HEK293 (cell line): ENCODE data around the gene TP73.

ENCODE experiments used
- ATF2 ChIP-seq: fragments of 450-650 bp; formaldehyde crosslinking; IDR thresholded peaks from 2 replicates; pipeline ENCODE4 v1.5.1; 2016; ENCODE audit warnings: missing biosample characterization, missing genetic modification characterization, low read depth
- GLIS2 ChIP-seq: fragments of 450-650 bp; formaldehyde crosslinking; IDR thresholded peaks from 2 replicates; pipeline ENCODE4 v1.5.1; 2016; ENCODE audit warnings: missing biosample characterization, missing genetic modification characterization
- OSR2 ChIP-seq: fragments of 450-650 bp; formaldehyde crosslinking; IDR thresholded peaks from 2 replicates; pipeline ENCODE4 v1.5.1; 2016; ENCODE audit warnings: missing biosample characterization, missing genetic modification characterization
- PATZ1 ChIP-seq: fragments of 450-650 bp; formaldehyde crosslinking; IDR thresholded peaks from 2 replicates; pipeline ENCODE4 v1.5.1; 2016; ENCODE audit warnings: missing biosample characterization, missing genetic modification characterization
- PRDM1 ChIP-seq: fragments of 450-650 bp; formaldehyde crosslinking; IDR thresholded peaks from 2 replicates; pipeline ENCODE4; 2016; ENCODE audit warnings: missing biosample characterization, missing genetic modification characterization
- SALL2 ChIP-seq: fragments of 450-650 bp; formaldehyde crosslinking; IDR thresholded peaks from 2 replicates; pipeline ENCODE4 v1.5.0; 2017; ENCODE audit warnings: missing biosample characterization, mild to moderate bottlenecking, missing genetic modification characterization, borderline replicate concordance
- YY2 ChIP-seq: fragments of 450-650 bp; formaldehyde crosslinking; IDR thresholded peaks from 2 replicates; pipeline ENCODE4 v1.5.1; 2016; ENCODE audit warnings: missing biosample characterization, missing genetic modification characterization
- ZBTB10 ChIP-seq: fragments of 450-650 bp; formaldehyde crosslinking; IDR thresholded peaks from 2 replicates; pipeline ENCODE4 v1.5.1; 2016; ENCODE audit warnings: missing biosample characterization, missing genetic modification characterization
- ZBTB8A ChIP-seq: fragments of 450-650 bp; formaldehyde crosslinking; IDR thresholded peaks from 2 replicates; pipeline ENCODE4 v1.5.1; 2016; ENCODE audit warnings: missing biosample characterization, missing genetic modification characterization
- ZEB2 ChIP-seq: fragments of 450-650 bp; formaldehyde crosslinking; IDR thresholded peaks from 2 replicates; pipeline ENCODE4 v1.5.1; 2016; ENCODE audit warnings: missing biosample characterization, missing genetic modification characterization
- ZFHX2 ChIP-seq: fragments of 450-650 bp; formaldehyde crosslinking; conservative IDR thresholded peaks from 2 replicates; pipeline ENCODE4 v1.5.1; 2016; ENCODE audit warnings: missing biosample characterization, missing genetic modification characterization
- ZIC2 ChIP-seq: fragments of 450-650 bp; formaldehyde crosslinking; IDR thresholded peaks from 2 replicates; pipeline ENCODE4 v1.5.1; 2016; ENCODE audit warnings: missing biosample characterization, missing genetic modification characterization
- ZNF16 ChIP-seq: fragments of 450-650 bp; formaldehyde crosslinking; IDR thresholded peaks from 2 replicates; pipeline ENCODE4 v1.5.1; 2016; ENCODE audit warnings: low read depth, missing biosample characterization, missing genetic modification characterization
- ZNF280D ChIP-seq: fragments of 450-650 bp; formaldehyde crosslinking; IDR thresholded peaks from 2 replicates; pipeline ENCODE4 v1.5.1; 2016; ENCODE audit warnings: missing biosample characterization, missing genetic modification characterization
- ZNF366 ChIP-seq: fragments of 450-650 bp; formaldehyde crosslinking; conservative IDR thresholded peaks from 2 replicates; pipeline ENCODE4 v1.5.1; 2016; ENCODE audit warnings: missing biosample characterization, missing genetic modification characterization
- ZNF501 ChIP-seq: fragments of 450-650 bp; formaldehyde crosslinking; IDR thresholded peaks from 2 replicates; pipeline ENCODE4 v1.5.1; 2016; ENCODE audit warnings: missing biosample characterization, missing genetic modification characterization
- ZNF529 ChIP-seq: fragments of 450-650 bp; formaldehyde crosslinking; IDR thresholded peaks from 2 replicates; pipeline ENCODE4 v1.5.1; 2017; ENCODE audit warnings: missing genetic modification characterization, missing biosample characterization; ENCODE audit not compliant: insufficient replicate concordance
- ZNF549 ChIP-seq: fragments of 450-650 bp; IDR thresholded peaks from 2 replicates; pipeline ENCODE4 v1.5.1; 2018; ENCODE audit warnings: missing biosample characterization, missing genetic modification characterization, mild to moderate bottlenecking, inconsistent platforms, moderate library complexity
- ZNF561 ChIP-seq: fragments of 450-650 bp; IDR thresholded peaks from 2 replicates; pipeline ENCODE4 v1.5.1; 2018; ENCODE audit warnings: missing biosample characterization, missing genetic modification characterization, borderline replicate concordance
- ZNF623 ChIP-seq: fragments of 450-650 bp; formaldehyde crosslinking; IDR thresholded peaks from 2 replicates; pipeline ENCODE4 v1.5.1; 2016; ENCODE audit warnings: missing biosample characterization, missing genetic modification characterization
- ZNF629 ChIP-seq: fragments of 450-650 bp; formaldehyde crosslinking; IDR thresholded peaks from 2 replicates; pipeline ENCODE4 v1.5.1; 2017; ENCODE audit warnings: missing biosample characterization, missing genetic modification characterization
- ZNF639 ChIP-seq: fragments of 450-650 bp; formaldehyde crosslinking; IDR thresholded peaks from 2 replicates; pipeline ENCODE4 v1.5.1; 2016; ENCODE audit warnings: missing biosample characterization, missing genetic modification characterization
- TF ChIP-seq, protein P1 (sequence below): fragments of 450-650 bp; formaldehyde crosslinking; IDR thresholded peaks from 2 replicates; pipeline ENCODE4 v1.5.1; 2017; ENCODE audit warnings: missing biosample characterization, missing genetic modification characterization
- TF ChIP-seq, protein P2 (sequence below): fragments of 450-650 bp; formaldehyde crosslinking; IDR thresholded peaks from 2 replicates; pipeline ENCODE4; 2016; ENCODE audit warnings: missing biosample characterization, missing genetic modification characterization

The TP73 gene

GRCh38 chr1:3618881-3619671, 33.2 kb upstream of the TP73 start (continued):
- TF ChIP-seq ZNF529 (no peak), ATF2 (tag by site-specific recombination) (0 out of 2 replicates have a peak, but pooled peaks have one; percentile 3), ZNF16 (tag by site-specific recombination) (no peak), ZNF280D (tag by site-specific recombination) (no peak), ZBTB10 (tag by site-specific recombination) (0 out of 2 replicates have a peak, but pooled peaks have one; percentile 70), ZFHX2 (tag by site-specific recombination) (peak; percentile 32; the same call in 1 of the 2 replicates), PATZ1 (tag by site-specific recombination) (peak; percentile 35; the same call in 1 of the 2 replicates), OSR2 (tag by site-specific recombination) (peak; percentile 23; the same call in 1 of the 2 replicates), ZNF561 (0 out of 2 replicates have a peak, but pooled peaks have one; percentile 46), ZNF639 (tag by site-specific recombination) (no peak), SALL2 (tag by site-specific recombination) (no peak), GLIS2 (no peak), ZBTB8A (tag by site-specific recombination) (peak; percentile 60), ZNF366 (tag by site-specific recombination) (no peak), ZNF629 (peak; percentile 24; the same call in 1 of the 2 replicates), ZEB2 (tag by site-specific recombination) (0 out of 2 replicates have a peak, but pooled peaks have one; percentile 20), ZNF501 (tag by site-specific recombination) (no peak), PRDM1 (tag by site-specific recombination) (no peak), ZNF623 (tag by site-specific recombination) (no peak), YY2 (tag by site-specific recombination) (no peak), ZNF549 (no peak), ZIC2 (tag by site-specific recombination) (peak; percentile 81)
- TF ChIP-seq, protein P1, sequence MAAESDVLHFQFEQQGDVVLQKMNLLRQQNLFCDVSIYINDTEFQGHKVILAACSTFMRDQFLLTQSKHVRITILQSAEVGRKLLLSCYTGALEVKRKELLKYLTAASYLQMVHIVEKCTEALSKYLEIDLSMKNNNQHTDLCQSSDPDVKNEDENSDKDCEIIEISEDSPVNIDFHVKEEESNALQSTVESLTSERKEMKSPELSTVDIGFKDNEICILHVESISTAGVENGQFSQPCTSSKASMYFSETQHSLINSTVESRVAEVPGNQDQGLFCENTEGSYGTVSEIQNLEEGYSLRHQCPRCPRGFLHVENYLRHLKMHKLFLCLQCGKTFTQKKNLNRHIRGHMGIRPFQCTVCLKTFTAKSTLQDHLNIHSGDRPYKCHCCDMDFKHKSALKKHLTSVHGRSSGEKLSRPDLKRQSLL (tag by site-specific recombination), result no peak
- TF ChIP-seq, protein P2, sequence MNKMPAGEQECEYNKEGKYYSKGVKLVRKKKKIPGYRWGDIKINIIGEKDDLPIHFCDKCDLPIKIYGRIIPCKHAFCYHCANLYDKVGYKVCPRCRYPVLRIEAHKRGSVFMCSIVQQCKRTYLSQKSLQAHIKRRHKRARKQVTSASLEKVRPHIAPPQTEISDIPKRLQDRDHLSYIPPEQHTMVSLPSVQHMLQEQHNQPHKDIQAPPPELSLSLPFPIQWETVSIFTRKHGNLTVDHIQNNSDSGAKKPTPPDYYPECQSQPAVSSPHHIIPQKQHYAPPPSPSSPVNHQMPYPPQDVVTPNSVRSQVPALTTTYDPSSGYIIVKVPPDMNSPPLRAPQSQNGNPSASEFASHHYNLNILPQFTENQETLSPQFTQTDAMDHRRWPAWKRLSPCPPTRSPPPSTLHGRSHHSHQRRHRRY (tag by site-specific recombination), result no peak
